ENCODE data around the gene STON1.
"Not testable (repeated sequence)": the region's sequence is repeated elsewhere in the genome, so short reads cannot be mapped to it uniquely, and the experiment has no call there.

STON1 gene

DNA sequence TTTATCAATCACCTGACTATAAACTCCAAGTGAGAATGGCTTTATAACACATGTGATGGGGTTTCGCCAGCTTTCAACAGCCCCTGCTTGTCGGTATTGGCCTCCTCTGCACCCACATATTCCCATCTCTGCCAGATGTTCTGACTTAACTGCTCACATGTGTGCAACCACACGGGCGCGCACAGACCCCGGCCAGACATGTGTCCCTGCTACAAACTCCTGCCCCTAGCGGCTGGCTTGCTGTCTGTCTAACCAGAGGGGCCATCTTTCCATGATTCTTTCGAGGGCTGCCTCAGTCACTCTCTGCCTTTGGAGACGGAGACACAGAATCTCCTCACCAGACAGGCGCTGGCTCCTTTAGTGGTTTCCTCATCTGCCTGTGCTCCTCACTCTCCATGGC, 15.3 kb downstream of the STON1 start:
- no peak for DNase-seq (ENCODE audit: extremely low spot score)
- TF ChIP-seq, protein P1, sequence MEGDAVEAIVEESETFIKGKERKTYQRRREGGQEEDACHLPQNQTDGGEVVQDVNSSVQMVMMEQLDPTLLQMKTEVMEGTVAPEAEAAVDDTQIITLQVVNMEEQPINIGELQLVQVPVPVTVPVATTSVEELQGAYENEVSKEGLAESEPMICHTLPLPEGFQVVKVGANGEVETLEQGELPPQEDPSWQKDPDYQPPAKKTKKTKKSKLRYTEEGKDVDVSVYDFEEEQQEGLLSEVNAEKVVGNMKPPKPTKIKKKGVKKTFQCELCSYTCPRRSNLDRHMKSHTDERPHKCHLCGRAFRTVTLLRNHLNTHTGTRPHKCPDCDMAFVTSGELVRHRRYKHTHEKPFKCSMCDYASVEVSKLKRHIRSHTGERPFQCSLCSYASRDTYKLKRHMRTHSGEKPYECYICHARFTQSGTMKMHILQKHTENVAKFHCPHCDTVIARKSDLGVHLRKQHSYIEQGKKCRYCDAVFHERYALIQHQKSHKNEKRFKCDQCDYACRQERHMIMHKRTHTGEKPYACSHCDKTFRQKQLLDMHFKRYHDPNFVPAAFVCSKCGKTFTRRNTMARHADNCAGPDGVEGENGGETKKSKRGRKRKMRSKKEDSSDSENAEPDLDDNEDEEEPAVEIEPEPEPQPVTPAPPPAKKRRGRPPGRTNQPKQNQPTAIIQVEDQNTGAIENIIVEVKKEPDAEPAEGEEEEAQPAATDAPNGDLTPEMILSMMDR (IDR thresholded peaks at IDR 0.05; ENCODE audit: control extremely low read depth, extremely low read depth, low read depth, missing control alignments): no peak
- ChIA-PET POLR2A (no interaction called here), CTCF (no interaction called here)

DNA sequence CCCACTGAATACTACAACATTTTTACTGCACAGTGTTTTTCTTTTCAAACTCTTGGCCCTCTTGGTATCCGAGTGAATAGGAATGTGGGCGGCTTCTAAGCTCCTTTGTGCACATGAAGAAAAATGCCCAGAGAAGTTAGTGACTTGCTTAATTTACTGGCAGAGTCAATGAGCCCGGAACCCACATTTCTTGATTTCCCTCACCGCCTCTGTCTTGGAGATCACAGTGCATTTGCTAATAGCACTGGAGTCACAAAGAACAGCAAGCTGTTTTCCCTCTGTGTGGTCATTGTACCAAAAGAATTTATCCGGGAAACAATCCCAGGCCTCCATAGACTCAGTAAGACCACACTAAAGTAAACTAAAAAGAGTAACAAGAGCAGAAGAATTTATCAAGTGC, 18.9 kb downstream of the STON1 start:
- POLR2A ChIA-PET: no interaction called here
- CTCF ChIA-PET: no interaction called here
- DNase-seq (ENCODE audit: extremely low spot score): no peak
- TF ChIP-seq, protein P1 (IDR thresholded peaks at IDR 0.05; ENCODE audit: control extremely low read depth, extremely low read depth, low read depth, missing control alignments): no peak

DNA sequence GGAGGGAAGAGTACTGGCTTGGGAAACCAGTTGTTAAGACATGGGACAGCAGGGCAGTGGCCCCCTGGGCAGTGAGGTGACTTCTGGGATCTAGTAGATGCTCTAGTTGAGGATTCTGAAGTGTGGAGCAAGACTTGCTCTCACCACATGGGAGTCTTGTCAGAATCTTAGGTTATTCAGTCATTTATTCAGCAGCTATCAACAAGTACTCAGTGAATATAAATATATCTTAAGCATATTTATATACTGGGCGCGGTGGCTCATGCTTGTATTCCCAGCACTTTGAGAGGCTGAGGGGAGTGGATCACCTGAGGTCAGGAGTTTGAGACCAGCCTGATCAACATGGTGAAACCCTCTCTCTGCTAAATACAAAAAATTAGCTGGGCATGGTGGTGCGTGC, 20.0 kb downstream of the STON1 start:
- no peak for DNase-seq (ENCODE audit: extremely low spot score)
- CTCF ChIA-PET: interaction anchor here (1.2 kb wide), 1 partner anchor 11 kb away, joined by 3 read pairs; no protein-coding TSS in a partner anchor
- POLR2A ChIA-PET: no interaction called here
- TF ChIP-seq, protein P1 (IDR thresholded peaks at IDR 0.05; ENCODE audit: control extremely low read depth, extremely low read depth, low read depth, missing control alignments): no peak

DNA sequence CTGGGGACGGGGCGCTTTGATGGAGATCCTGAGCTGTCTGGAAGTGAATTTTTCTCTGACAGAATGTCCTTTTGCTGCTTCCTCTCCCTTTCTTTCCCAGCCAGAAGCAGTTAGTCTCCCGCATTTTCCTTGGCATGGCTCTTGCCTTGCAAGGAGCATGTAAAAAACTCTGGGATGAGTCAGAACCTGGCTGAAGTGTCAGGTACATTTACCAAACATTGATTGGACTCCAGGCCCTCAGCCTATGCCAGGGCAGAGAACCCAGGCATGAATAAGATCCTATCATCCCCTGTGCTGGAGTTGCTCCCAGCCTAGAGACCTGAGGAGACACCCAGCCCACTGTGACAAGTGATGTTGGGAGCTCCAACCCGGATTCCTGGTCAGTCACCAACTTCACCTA, 21.6 kb downstream of the STON1 start:
- ChIA-PET POLR2A (no interaction called here), CTCF (no interaction called here)
- no peak for DNase-seq (ENCODE audit: extremely low spot score)
- TF ChIP-seq, protein P1 (IDR thresholded peaks at IDR 0.05; ENCODE audit: control extremely low read depth, extremely low read depth, low read depth, missing control alignments): no peak

DNA sequence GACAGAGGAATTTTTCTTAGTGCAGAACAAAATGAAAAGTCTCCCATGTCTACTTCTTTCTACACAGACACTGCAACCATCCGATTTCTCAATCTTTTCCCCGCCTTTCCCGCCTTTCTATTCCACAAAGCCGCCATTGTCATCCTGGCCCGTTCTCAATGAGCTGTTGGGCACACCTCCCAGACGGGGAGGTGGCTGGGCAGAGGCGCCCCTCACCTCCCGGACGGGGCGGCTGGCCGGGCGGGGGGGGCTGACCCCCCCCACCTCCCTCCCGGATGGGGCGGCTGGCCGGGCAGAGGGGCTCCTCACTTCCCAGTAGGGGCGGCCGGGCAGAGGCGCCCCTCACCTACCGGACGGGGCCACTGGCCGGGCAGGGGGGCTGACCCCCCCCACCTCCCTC, 25.1 kb downstream of the STON1 start:
- CTCF ChIA-PET; POLR2A ChIA-PET; DNase-seq (ENCODE audit: extremely low spot score): not testable (repeated sequence)

DNA sequence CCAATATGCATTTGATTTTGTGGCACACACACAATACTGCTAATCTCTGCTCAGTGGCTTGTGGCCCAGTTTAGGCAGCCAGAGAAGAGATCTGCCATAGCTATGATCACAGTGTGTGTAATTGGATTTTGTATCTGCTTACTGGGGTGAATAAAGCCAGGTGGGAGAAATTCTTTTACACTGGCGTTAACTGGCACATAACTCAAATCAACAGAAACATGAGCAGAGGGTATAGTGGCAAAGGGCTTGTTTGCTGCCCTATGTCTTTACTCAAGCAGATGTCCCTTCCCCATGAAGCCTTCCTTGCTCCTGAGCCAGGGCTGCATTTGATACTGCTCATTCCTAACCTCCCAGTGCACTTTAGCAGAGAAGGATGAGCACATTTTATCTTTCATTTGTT, 28.5 kb downstream of the STON1 start:
- POLR2A ChIA-PET: no interaction called here
- DNase-seq (ENCODE audit: extremely low spot score): no peak
- CTCF ChIA-PET: no interaction called here
- TF ChIP-seq, protein P1 (IDR thresholded peaks at IDR 0.05; ENCODE audit: control extremely low read depth, extremely low read depth, low read depth, missing control alignments): no peak

DNA sequence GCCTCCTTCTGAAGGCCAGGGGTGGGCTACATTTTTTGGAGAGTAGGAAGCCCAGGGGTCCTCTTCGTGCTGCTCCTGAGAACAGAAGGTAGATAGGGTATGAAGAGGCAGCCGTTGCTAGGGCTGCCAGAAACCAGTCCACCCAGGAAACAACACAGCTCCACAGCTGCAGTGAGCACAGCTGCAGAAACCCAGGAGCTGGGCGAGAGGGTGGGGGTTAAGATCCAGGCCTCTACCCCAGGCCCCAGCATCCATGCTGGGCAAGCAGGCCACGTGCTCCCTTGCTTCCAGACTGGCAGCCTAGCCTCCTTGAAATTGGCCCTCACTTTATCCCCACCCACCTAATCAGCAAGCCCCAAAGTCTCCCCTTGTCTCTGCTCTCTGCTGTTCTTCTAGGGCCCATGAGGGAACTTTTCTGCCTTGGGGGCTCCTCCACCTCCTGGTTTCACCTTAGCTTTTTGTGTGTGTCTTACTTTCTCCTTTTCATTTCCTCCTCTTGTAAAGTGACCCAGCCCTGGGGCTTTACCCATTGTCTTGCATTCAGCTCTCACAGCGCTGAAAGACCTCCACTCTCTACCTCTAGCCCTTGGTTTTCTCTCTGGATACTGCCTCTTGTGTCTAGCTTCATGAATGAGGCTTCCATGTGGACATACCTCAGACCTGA, 30.7 kb downstream of the STON1 start:
- CTCF ChIA-PET: interaction anchor here (1.2 to 1.6 kb wide), 3 partner anchors 11 to 28 kb away, joined by 3 to 4 read pairs (median 3); no protein-coding TSS in a partner anchor
- no peak for DNase-seq (ENCODE audit: extremely low spot score)
- TF ChIP-seq, protein P1 (IDR thresholded peaks at IDR 0.05; ENCODE audit: control extremely low read depth, extremely low read depth, low read depth, missing control alignments): no peak
- POLR2A ChIA-PET: no interaction called here
